Spinal cord (tissue), 10 donors: ENCODE data around the gene IL1RAPL2. TPM values are rescaled to one million over a fixed set of nuclear protein-coding genes. Genes with fewer than 3 reads are reported as not detected.

Experiments
- DNase-seq, 6 donors: peaks; one replicate each; pipeline versions ENCODE4 v3.0.0 to v3.0.0-alpha.2; 2013 to 2015; ENCODE audit warnings: low spot score in 6 of 6, low read depth in 4 of 6
- H3K27ac ChIP-seq: one replicate; pipeline ENCODE4 v1.5.1; 2013; ENCODE audit warnings: low read depth, low read length, control low read depth
- H3K27me3 ChIP-seq: one replicate; pipeline ENCODE4 v1.6.1; 2013; ENCODE audit warnings: low read length; ENCODE audit not compliant: control insufficient read depth, insufficient read depth
- H3K36me3 ChIP-seq: one replicate; pipeline ENCODE4 v1.6.1; 2013; ENCODE audit warnings: low read length; ENCODE audit not compliant: control insufficient read depth, insufficient read depth
- H3K4me1 ChIP-seq: one replicate; pipeline ENCODE4 v1.6.1; 2013; ENCODE audit warnings: low read length; ENCODE audit not compliant: control insufficient read depth, insufficient read depth
- H3K4me3 ChIP-seq: one replicate; pipeline ENCODE4 v1.5.1; 2013; ENCODE audit warnings: low read depth, low read length, control low read depth
- H3K9me3 ChIP-seq: one replicate; pipeline ENCODE4 v1.6.1; 2013; ENCODE audit warnings: low read length; ENCODE audit not compliant: control insufficient read depth, insufficient read depth
- WGBS: methylation state at CpG from one replicate; pipeline ENCODE4 v1.1.5; 2013; ENCODE audit warnings: missing lambda C conversion rate; ENCODE audit not compliant: insufficient coverage; 5-methylcytosine and 5-hydroxymethylcytosine counted together
- polyA plus RNA-seq, 2 donors: library from polyadenylated mRNA; unstranded; fragments of 120-200 nt; gene quantifications; one replicate each; pipeline ENCODE4 v1.2.1, GENCODE V29; 2013; ENCODE audit not compliant: insufficient read length in 2 of 2
- total RNA-seq, 2 donors: library from RNA; depleted of rRNA in 1 of 2; stranded (reverse); fragments of 120-200 nt in 1 of 2; fragments of >200 nt in 1 of 2; gene quantifications; one replicate each; pipeline versions ENCODE4 v1.2.3 to v1.2.4, GENCODE V29; 2013 to 2014
- donor health status: healthy.

The IL1RAPL2 gene
- total and polyA plus RNA-seq, 4 donors = 0.90 to 3.0 (median 1.3) TPM

- Histone ChIP-seq H3K9me3 (no peaks in the 10 kb centered on the region), H3K36me3 (no peaks in the 10 kb centered on the region), H3K4me1 (no peaks in the 10 kb centered on the region), H3K4me3 (no peak overlapping the region), H3K27ac (no peak overlapping the region), H3K27me3 (peaks cover 6% of the 10 kb centered on the region)
- WGBS = no CpG with 5 or more reads among the region's 1 CpG
- no peak for DNase-seq
Measured at GRCh38 chrX:104795804-104796203, 229.8 kb downstream of the IL1RAPL2 start.

GRCh38 chrX:104803219-104803618 lies 237.2 kb downstream of the IL1RAPL2 start:
- Histone ChIP-seq H3K27ac (no peak overlapping the region), H3K9me3 (no peaks in the 10 kb centered on the region), H3K4me3 (no peak overlapping the region), H3K36me3 (no peaks in the 10 kb centered on the region), H3K4me1 (no peaks in the 10 kb centered on the region), H3K27me3 (peaks cover 3% of the 10 kb centered on the region)
- DNase-seq = no peak
- no CpG with 5 or more reads among the region's 1 CpG for WGBS

GRCh38 chrX:104806346-104806745 lies 240.3 kb downstream of the IL1RAPL2 start:
- no peaks in the 10 kb centered on the region for H3K36me3 ChIP-seq
- H3K4me1 ChIP-seq = no peaks in the 10 kb centered on the region
- H3K27ac ChIP-seq = no peak overlapping the region
- WGBS = 36% methylated on average over 1 of the region's 2 CpGs
- no peaks in the 10 kb centered on the region for H3K9me3 ChIP-seq
- H3K4me3 ChIP-seq = no peak overlapping the region
- peaks cover 3% of the 10 kb centered on the region for H3K27me3 ChIP-seq
- no peak for DNase-seq

DNA sequence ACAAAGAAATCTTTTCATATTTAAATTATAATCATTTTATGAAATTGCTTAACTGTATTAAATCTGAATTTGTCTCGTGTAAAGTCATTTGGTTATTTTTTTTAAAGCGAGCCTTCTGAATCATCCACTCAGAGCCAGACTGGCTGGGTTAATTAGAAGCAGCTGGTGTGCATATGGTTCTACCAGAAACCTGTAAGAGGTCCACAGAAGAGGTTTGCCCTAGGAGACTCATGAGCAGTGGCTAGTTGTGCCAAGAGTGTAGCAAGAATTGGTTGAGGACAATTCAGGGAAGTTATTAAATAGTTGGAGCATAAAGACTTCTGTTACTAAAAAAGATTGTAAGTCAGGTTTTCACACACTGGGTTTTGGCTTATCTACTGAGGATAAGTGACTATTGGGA lies 267.4 kb downstream of the IL1RAPL2 start:
- WGBS = 80% methylated on average over 1 of the region's 2 CpGs

DNA sequence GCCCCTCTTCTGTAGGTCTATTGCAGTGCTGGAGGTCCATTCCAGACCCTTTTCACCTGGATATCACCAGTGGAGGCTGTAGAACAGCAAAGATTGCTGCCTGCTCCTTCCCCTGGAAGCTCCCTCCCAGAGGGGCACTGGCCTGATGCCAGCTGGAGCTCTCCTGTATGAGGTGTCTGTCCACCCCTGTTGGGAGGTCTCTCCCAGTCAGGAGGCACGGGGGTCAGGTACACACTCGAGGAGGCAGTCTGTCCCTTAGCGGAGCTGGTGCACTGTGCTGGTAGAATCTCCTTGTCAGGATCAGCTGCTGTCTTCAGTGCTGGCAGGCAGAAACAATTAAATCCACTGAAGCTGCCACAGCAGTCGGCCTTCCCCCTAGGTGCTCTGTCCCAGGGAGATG lies 276.6 kb downstream of the IL1RAPL2 start:
- H3K27ac ChIP-seq = no peak overlapping the region
- no peaks in the 10 kb centered on the region for H3K27me3 ChIP-seq
- H3K4me1 ChIP-seq = no peaks in the 10 kb centered on the region
- no peaks in the 10 kb centered on the region for H3K9me3 ChIP-seq
- DNase-seq = no peak
- WGBS = 67% methylated on average over 3 of the region's 4 CpGs
- H3K4me3 ChIP-seq = no peak overlapping the region
- no peaks in the 10 kb centered on the region for H3K36me3 ChIP-seq

More for the DNA sequence above, 267.4 kb downstream of the IL1RAPL2 start:
- DNase-seq = no peak
- Histone ChIP-seq H3K36me3 (no peaks in the 10 kb centered on the region), H3K27ac (no peak overlapping the region), H3K27me3 (no peaks in the 10 kb centered on the region), H3K9me3 (no peaks in the 10 kb centered on the region), H3K4me3 (no peak overlapping the region), H3K4me1 (no peaks in the 10 kb centered on the region)

GRCh38 chrX:104852241-104852640 lies 286.2 kb downstream of the IL1RAPL2 start:
- H3K27ac ChIP-seq = no peak overlapping the region
- DNase-seq = no peak
- no peaks in the 10 kb centered on the region for H3K9me3 ChIP-seq
- no CpG with 5 or more reads among the region's 1 CpG for WGBS
- no peaks in the 10 kb centered on the region for H3K4me1 ChIP-seq
- peaks cover 2% of the 10 kb centered on the region for H3K27me3 ChIP-seq
- H3K4me3 ChIP-seq = no peak overlapping the region
- H3K36me3 ChIP-seq = no peaks in the 10 kb centered on the region

DNA sequence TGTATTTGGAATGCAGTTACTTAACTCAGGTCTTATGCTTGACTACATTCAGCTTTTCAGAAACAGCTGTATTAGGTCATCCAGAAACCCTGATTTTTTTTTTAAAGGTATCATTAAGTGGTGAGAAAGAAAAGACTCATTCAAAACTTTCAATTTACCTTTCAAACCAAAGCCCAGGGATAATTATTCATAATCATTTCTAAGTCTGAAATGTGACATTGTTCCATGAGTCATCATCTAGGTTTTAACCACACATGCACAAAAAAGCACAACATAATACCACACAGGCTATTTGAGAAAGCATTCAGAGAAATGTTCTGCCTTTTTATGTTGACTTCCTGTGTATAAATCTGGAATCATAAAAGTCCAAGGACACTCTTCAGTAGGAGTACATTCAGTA lies 288.2 kb downstream of the IL1RAPL2 start:
- Histone ChIP-seq H3K4me3 (no peak overlapping the region), H3K4me1 (no peaks in the 10 kb centered on the region), H3K27ac (no peak overlapping the region)

DNA sequence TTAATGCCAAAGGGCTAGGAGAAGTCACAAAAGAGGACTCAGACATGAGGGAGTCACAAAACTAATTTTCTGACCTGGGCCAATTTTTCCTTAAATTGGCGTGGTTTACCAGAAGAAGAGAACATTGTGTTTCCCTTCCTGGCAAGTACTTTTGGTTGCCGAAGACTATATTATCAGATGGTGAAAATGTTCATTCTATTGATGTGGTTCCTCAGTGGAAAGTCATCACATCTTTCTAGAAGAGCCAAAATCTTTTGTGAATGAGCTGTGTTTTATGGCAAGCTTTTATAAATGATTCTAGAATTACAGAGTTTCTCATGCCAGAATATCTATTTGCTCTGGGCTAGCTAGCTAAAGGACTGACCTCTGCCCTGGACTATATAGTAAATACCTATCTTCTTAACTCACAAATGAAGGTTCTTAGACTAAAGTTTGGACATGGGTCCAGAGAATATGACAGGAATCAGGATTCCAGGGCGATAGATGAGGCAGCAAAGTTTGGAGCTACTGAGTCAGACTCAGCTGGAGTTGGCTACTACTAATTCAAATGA lies 288.9 kb downstream of the IL1RAPL2 start:
- H3K27ac ChIP-seq = no peak overlapping the region

More for the DNA sequence above, 288.2 kb downstream of the IL1RAPL2 start:
- peaks cover 2% of the 10 kb centered on the region for H3K27me3 ChIP-seq
- no peaks in the 10 kb centered on the region for H3K9me3 ChIP-seq
- no peak for DNase-seq
- H3K36me3 ChIP-seq = no peaks in the 10 kb centered on the region

GRCh38 chrX:104863466-104863865 lies 297.5 kb downstream of the IL1RAPL2 start:
- Histone ChIP-seq H3K27me3 (no peaks in the 10 kb centered on the region), H3K36me3 (no peaks in the 10 kb centered on the region), H3K4me3 (no peak overlapping the region), H3K9me3 (no peaks in the 10 kb centered on the region), H3K27ac (no peak overlapping the region), H3K4me1 (no peaks in the 10 kb centered on the region)
- DNase-seq = no peak
- 33% methylated on average over 1 of the region's 2 CpGs for WGBS

More for the DNA sequence above, 288.9 kb downstream of the IL1RAPL2 start:
- Histone ChIP-seq H3K4me1 (no peaks in the 10 kb centered on the region), H3K9me3 (no peaks in the 10 kb centered on the region), H3K27me3 (peaks cover 2% of the 10 kb centered on the region), H3K36me3 (no peaks in the 10 kb centered on the region), H3K4me3 (no peak overlapping the region)
- WGBS = 55% methylated on average over 2 of the region's 3 CpGs
- no peak for DNase-seq

GRCh38 chrX:104864296-104864695 lies 298.3 kb downstream of the IL1RAPL2 start:
- H3K27me3 ChIP-seq = no peaks in the 10 kb centered on the region
- H3K9me3 ChIP-seq = no peaks in the 10 kb centered on the region
- H3K4me3 ChIP-seq = no peak overlapping the region
- no peak for DNase-seq
- H3K4me1 ChIP-seq = no peaks in the 10 kb centered on the region
- H3K36me3 ChIP-seq = no peaks in the 10 kb centered on the region
- WGBS = 47% methylated on average over 2 of the region's 4 CpGs
- H3K27ac ChIP-seq = no peak overlapping the region
